ENCODE results near the gene HIVEP3. TPM values are rescaled to one million over a fixed set of nuclear protein-coding genes. Genes with fewer than 3 reads are reported as not detected.

The HIVEP3 gene
- total RNA-seq, 4 donors from 2014 or later: 5.3 to 17.3 (median 9.1) TPM

DNA sequence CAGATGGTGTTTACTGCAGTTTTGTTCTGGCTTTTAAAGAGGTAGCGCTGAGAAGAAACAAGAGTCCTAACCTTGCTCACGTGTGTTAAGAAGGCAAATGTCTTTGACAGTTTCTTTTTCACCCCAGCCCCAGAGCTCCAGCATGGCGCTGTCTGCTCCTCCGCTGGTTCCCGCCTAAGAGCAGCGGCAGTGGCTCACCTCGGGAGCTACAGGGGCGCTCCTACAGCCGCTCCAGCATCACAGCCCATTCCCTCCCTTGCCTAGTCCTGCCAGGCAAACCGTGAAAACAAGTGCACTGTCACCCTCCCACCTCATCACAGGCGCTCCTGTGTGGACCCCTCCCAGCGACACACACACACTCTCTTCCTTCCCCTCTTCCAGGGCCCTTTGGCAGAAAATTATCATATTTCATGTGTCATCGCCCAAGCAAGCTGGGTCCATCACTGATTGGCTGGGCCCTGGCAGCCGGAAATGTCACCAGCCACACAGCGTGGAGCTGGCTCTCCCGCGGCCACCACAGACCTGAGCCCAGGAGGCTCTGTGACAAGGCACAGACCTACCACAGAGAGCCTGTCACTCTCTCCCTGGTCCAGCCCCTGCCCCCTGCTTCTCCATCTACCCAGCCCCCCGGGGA, 1.2 kb upstream of the HIVEP3 start:
- 51 to 58% methylated on average over 18 of the region's 18 CpGs for WGBS, 2 donors
- TF ChIP-seq, protein P1, sequence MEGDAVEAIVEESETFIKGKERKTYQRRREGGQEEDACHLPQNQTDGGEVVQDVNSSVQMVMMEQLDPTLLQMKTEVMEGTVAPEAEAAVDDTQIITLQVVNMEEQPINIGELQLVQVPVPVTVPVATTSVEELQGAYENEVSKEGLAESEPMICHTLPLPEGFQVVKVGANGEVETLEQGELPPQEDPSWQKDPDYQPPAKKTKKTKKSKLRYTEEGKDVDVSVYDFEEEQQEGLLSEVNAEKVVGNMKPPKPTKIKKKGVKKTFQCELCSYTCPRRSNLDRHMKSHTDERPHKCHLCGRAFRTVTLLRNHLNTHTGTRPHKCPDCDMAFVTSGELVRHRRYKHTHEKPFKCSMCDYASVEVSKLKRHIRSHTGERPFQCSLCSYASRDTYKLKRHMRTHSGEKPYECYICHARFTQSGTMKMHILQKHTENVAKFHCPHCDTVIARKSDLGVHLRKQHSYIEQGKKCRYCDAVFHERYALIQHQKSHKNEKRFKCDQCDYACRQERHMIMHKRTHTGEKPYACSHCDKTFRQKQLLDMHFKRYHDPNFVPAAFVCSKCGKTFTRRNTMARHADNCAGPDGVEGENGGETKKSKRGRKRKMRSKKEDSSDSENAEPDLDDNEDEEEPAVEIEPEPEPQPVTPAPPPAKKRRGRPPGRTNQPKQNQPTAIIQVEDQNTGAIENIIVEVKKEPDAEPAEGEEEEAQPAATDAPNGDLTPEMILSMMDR (IDR thresholded peaks at IDR 0.05): no peak
- TF ChIP-seq POLR2A (IDR thresholded peaks at IDR 0.05): no peak
- DNase-seq (ENCODE audit: low spot score in 2 of 2): no peak
- intact Hi-C loops (cut with DNase I; ENCODE audit: low total_unique reads): no loop called here
- no peak overlapping the region for H3K4me3 ChIP-seq (ENCODE audit: low read depth, poor library complexity, severe bottlenecking)

DNA sequence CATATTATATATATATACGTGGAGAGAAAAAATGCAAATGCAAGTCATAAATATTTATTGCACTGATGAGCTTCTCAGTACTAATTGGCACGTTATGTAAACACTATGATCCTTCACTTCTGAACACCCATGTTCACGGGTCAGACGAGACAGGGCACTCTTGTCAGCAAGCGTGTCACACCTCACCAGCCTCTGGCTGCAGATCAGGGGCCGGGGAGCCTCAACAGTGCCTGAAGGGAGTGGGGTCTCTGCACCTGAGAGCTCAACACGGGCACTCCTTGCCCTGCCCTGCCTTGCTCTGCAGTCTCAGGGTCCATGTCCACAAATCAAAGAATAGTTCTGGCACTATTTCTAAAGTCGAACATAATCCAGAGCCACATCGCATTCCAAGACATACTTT, 409 bp upstream of the HIVEP3 start:
- no peak for DNase-seq (ENCODE audit: low spot score in 2 of 2)
- intact Hi-C loops (cut with DNase I; ENCODE audit: low total_unique reads): no loop called here
- TF ChIP-seq, protein P1 (IDR thresholded peaks at IDR 0.05): no peak
- TF ChIP-seq POLR2A (IDR thresholded peaks at IDR 0.05): no peak
- WGBS, 2 donors: 50 to 53% methylated on average over 9 of the region's 9 CpGs
- no peak overlapping the region for H3K4me3 ChIP-seq (ENCODE audit: low read depth, poor library complexity, severe bottlenecking)

DNA sequence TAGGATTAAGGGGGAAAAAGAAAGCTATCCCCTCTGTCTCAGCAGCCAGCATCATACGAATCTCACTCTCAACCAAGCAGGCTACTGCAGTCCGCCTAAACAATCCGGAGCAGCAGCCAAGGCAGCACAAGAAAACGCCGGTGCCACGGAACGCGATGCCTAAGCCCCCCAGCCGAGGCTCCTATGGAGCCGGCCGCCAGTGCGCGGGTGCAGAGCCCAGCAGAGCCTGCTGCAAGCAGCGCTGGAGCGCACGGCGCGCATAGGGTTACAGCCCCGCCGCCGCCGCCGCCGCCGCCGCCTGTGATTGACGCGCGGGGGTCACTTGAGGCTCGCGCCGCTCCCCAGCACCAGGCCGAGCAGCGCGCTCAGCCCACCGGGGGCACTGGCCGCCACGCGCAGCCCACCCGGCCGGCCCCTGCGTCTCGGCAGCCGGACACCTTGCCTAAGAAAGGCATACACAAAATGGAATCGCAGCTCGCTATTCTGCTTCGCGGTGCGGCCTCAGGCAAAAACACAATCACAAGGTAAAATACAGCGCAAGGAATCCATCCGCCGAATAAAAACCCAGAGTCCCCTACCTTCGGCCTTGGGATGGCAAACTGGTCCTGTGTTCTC, 780 bp downstream of the HIVEP3 start:
- no peak for DNase-seq (ENCODE audit: low spot score in 2 of 2)
- H3K4me3 ChIP-seq (ENCODE audit: low read depth, poor library complexity, severe bottlenecking): peak overlapping the region; percentile 53
- intact Hi-C loops (cut with DNase I; ENCODE audit: low total_unique reads): no loop called here
- WGBS, 2 donors: 2 to 8% methylated on average over 26 to 35 of the region's 53 CpGs
- no peak for TF ChIP-seq POLR2A (IDR thresholded peaks at IDR 0.05)
- TF ChIP-seq, protein P1 (IDR thresholded peaks at IDR 0.05): no peak

DNA sequence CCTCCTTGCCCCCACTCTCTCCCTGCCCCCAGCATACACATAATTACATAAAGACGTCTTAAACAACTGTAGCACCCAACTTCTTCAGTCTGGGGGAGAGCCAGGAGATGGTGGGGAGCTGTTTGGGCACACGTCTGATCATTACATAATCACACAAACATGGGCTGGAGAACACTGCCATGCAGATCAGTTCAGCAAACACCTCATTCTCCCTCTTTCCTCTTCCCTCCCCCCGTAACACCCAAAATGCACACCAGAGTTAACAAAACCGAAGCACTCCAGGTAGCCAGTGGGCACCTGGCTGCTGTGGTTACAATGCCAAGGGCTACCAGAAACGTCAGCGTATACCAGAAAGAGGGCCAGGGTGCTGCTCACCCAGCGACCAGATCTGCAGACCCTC, 1.6 kb downstream of the HIVEP3 start:
- no peak for TF ChIP-seq POLR2A (IDR thresholded peaks at IDR 0.05)
- TF ChIP-seq, protein P1 (IDR thresholded peaks at IDR 0.05): no peak
- no peak overlapping the region for H3K4me3 ChIP-seq (ENCODE audit: low read depth, poor library complexity, severe bottlenecking)
- DNase-seq (ENCODE audit: low spot score in 2 of 2): no peak
- 68 to 75% methylated on average over 7 of the region's 7 CpGs for WGBS, 2 donors
- intact Hi-C loops (cut with DNase I; ENCODE audit: low total_unique reads): no loop called here

DNA sequence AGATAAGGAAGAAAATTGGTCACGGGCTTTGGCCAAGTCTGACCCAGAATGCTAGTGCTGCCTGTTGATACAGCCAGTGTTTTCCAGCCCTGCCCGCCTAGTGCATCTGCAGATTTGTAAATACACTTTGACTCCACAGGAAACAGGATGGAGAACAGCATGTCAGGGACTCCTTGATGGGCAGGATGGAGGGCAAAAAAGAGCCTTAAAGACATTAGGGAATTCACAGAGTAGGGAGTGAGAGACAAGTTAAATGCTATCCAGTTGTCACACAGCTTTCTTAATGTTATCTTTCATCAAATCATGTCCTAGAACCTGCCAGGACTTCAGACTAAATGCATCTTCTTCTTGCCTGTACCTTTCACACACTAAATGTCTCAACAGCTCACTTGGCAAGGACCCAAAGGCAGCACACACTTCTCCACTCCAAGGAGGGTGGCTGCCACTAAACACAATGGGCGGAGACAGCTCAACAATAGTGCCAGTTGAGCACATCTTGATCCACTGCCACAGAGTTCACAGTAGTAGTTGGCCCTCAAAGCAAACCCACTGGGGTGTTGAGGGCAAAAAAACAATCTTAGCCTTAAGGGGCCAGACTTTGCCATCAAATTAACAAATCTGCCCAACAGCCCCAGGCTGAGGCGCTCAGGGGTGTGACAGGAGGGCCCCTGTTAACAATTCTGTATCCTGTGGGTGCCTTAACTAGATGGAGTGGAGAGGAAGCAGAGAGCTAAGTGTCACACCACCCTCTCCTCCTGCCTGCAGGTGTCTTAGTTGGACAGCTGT, 2.7 kb downstream of the HIVEP3 start:
- no peak overlapping the region for H3K4me3 ChIP-seq (ENCODE audit: low read depth, poor library complexity, severe bottlenecking)
- 72 to 94% methylated on average over 4 of the region's 4 CpGs for WGBS, 2 donors
- TF ChIP-seq, protein P1 (IDR thresholded peaks at IDR 0.05): no peak
- no peak for TF ChIP-seq POLR2A (IDR thresholded peaks at IDR 0.05)
- DNase-seq (ENCODE audit: low spot score in 2 of 2): no peak
- intact Hi-C loops (cut with DNase I; ENCODE audit: low total_unique reads): no loop called here

All from lower leg skin (tissue), 4 donors.